Suppressor macrophage treated with lipopolysaccharide for 1 hour (primary cell): ENCODE measurements around the gene TLNRD1.

Experiments
- DNase-seq, 3 donors: peaks; one replicate each; pipeline ENCODE4 v3.0.0-alpha.2; 2020 to 2022

Gene TLNRD1

DNA sequence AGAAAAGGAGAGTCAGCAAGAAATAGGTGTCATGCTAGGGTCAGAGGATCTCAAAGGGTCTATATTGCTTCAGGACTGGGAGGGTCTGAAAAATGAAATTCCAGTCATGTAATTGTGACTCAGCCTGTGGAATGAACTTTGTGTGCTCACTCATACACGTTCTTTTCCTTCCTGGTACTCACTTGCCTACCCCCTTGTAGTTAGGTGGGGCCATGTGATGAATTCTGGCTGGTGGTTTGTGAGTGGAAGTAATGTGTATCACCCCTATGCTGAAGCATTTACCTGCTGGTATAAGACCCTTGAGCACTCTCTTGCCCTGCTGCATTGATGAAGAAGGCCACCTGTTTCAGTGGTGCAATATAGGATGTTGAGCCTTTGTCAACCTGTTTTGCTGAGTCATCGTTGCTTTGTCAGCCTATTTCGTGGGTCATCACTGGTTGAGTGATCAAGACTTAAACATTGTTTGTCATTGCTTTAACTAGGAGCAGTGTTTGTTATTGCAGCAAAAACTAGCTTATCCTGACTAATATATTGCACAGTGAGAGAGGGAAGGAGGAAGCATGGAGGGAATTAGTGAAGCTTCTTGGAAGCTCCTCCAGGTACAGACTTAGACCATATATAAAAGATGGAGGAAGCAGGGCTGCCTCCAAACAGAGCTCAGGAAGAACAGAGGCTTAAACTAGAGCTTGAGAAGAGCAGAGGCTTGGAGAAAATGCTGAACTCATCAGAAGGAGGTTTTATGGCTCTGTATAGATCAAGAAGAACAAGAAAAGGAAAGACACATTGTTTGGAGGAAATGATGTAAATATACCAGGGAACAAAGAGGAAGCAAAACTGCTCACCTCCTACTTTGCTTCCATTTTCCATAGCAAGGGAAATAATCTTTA lies 28.9 kb downstream of the TLNRD1 start:
- DNase-seq = peak; percentile 25 to 67 (median 52)

DNA sequence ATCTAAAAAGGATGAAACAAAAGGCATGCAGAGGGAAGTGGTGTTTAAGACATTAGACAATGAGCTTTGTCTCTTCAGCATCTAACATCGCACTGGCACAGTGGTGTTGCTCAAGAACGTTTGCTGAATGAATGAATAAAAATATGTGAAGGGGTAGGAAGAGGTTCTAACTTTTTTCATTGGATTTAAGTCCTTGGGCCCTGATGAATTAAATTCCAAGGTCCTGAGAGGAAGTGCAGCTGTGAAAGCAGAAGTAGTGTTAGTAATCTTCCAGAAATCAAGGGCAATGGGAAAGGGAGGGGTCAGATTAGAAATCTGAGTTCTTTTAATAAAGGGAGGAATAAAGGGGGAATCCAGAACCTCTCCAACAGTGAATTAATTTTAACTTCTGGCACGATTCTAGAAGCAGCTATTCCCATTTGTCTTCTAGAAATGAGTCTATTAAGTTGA lies 29.6 kb downstream of the TLNRD1 start:
- peak; percentile 58 to 78 (median 72) for DNase-seq

DNA sequence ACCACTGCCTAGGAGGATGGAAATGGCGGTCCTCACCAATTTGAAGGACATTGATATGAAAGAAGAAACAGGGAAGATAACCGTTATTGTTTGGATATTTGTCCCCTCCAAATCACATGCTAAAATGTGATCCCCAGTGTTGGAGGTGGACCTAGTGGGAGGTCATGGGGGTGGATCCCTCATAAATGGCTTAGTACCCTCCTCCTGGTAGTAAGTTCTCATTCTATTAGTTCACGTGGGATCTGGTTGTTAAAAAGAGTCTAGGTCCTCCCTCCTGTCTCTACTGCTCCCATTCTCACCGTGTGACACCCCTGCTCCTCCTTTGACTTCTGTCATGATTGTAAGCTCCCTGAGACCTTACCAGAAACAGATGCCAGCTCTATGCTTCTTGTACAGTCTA lies 30.5 kb downstream of the TLNRD1 start:
- no peak for DNase-seq

DNA sequence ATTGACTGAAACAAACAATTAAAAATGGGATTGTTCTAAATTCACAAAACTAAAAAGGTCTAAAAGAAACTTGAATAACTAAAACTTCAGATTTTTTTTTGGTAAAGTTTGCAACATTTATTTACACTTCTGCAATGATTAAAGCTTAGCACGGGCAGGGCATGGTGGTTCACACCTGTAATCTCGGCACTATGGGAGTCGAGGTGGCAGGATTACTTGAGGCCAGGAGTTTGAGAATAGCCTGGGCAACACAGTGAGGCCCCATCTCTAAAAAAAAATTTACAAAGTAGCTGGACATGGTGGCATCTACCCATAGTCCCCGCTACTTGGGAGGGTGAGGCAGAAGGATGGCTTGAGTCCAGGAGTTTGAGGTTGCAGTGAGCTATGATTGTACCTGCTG lies 31.6 kb downstream of the TLNRD1 start:
- no peak for DNase-seq

GRCh38 chr15:81032818-81033217 lies 32.1 kb downstream of the TLNRD1 start:
- no peak for DNase-seq

DNA sequence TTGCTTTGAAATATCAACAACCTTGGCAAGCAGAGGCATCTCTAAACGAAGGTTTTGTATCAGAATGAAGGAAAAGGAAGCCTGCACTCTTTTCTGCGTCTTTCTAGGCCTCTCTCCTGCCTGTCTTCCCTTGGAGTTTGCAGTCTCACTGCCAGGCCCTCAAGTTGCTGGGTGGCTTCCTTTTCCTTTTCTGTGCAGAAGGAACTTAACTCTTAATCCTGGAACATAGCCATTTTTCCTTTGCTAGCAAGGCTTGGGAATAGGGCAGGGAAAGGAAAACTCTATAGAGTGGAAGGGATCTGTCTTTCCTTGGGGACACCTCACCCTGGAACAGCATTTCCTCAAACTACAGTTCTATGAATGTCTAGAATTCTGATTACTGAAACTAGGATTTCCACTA lies 32.8 kb downstream of the TLNRD1 start:
- DNase-seq = no peak

DNA sequence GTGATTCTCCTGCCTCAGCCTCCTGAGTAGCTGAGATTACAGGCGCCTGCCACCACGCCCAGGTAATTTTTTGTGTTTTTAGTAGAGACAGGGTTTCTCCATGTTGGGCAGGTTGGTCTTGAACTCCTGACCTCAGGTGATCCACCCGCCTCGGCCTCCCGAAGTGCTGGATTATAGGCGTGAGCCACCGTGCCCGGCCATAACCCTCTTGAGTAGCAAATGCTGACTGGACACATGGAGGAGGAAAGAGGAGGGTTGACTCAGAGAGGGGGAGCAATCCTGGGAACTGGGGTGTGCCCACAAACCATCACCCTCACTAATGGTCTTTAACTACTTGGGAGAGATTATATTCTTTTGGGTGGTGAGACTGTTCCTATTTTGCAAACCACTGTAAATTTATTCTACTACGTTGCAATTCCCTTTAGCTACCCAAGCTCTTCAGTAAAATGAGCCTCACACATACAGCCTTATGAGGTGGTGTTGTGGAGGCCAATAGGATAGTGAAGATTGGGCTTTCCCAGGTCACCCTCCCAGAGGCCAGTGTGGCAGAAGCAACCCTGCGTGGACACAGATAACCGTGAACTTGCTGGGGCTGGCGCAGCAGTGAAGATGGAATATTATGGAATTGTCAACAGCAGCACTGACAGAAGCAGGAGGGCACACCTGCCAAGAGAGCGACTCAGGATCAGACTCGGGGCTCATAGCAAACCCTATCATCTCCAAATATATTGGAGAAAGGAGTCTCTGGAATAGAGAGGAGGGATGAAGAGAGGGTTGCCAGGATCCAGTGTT lies 37.4 kb downstream of the TLNRD1 start:
- no peak for DNase-seq

GRCh38 chr15:81038975-81039607 lies 38.4 kb downstream of the TLNRD1 start:
- DNase-seq = no peak

GRCh38 chr15:81040757-81041156 lies 40.0 kb downstream of the TLNRD1 start:
- DNase-seq = no peak

DNA sequence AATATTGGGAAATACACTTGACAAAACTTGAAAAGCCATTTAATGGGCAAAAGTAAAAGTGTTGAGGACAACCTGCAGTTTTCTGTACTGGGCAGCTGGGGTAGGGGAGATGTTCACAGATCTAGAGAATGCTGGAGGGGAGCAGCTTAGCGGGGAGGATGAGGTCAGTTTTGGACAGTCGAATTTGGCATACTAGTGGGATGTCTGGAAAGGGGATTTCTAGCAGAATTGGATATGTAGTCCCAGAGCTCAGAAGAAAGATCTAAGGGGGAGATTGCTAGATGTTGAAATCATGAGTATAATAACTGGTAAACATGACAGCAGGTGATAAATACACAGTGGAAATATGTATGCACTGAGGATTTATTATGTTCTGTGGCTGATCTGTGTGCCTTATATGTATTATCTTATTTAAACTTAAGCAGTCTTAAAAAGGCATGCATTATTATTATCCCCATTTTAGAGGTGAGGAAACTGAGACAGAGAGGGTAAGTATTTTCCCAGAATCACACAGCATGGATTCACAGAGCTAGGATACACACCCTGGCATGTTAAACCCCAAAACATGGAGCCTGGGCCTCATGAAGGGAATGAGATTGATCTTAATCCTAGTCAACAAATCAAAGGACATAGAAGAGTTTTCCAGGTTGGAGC lies 42.7 kb downstream of the TLNRD1 start:
- DNase-seq = no peak

DNA sequence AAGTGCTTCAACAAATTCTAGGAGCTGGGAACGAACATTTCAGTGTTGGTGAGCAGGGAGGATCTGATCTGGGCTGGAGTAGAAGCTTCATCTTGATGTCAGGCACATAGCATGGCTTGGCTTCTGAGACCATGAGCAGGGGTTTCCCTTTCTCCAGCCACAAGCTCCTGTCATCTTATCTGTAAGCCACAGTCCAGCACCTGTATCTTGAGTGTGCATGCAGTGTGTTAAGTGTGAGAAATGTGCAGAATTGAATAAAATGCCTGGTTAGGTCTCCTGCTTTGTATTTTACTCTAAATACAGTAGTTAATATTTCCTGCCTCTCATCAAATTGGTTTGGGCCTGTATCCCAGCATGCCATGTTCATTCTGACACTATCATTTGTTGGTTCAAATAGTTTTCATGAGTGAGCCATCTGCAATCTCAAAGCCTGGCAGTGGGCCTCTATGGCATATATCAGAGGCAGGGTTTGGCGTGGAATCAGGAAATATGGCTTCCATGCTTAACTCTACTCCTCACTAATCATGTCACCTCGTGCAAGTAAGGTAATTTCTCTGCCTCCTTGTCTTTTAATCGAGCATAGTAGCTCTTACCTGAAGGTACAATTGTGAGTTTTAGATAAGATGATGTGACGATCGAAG lies 43.3 kb downstream of the TLNRD1 start:
- no peak for DNase-seq

DNA sequence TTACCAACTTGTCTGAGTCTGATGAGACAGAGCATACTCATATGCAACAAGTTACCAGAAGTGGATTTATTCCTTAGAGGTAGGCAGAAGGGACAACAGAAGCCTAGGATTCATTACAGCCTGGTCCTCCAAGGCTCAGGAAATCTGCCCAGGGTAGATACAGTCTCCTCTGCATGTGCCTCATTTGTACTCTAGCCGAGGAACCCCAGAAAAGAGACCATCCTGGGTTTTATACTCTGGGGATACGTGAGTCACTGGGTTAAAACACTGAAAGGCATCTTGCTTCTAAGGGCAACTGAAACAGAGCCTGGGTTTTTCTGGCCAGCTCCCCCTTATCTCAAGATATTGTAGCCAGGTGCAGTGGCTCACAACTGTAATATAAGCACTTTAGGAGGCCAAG lies 45.6 kb downstream of the TLNRD1 start:
- DNase-seq = no peak

DNA sequence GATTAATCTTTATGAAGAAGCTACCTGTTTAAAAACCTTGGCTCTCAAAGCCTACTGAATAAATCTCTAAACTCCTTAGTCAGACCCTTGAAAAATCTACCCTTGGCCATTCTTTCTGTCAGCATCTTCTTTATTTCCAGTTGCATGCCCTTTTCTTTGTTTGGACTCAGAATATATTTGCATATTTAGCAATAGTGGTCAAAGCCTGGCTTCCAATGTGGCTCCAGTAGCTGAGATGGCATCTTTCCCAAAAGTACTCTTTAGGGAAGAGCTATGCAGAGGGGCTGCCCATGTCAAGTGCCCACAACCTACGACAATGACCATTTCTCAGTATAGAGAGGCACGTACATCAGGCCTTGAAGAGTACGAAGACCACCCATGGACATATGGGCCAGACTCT lies 47.2 kb downstream of the TLNRD1 start:
- peak; percentile 14 to 45 (median 22) for DNase-seq

DNA sequence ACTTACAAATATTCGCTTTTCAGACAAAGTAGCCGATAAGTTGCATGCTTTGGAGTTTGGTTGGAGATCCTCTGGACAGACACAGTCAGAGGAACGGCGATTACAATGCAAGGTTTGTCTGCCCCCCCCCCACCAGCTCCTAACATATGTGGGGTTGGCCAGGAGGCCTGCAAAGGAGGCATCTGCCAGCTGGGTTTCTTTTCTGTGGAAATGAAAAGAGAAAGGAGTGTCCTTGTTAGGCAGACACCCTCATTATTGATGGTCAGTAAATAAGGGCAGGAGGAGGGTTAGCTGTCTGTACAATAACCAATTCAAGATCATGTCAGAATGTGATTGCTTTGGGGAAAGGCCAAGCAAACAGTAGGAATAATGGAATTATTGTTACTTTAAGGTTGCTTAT lies 49.1 kb downstream of the TLNRD1 start:
- no peak for DNase-seq

DNA sequence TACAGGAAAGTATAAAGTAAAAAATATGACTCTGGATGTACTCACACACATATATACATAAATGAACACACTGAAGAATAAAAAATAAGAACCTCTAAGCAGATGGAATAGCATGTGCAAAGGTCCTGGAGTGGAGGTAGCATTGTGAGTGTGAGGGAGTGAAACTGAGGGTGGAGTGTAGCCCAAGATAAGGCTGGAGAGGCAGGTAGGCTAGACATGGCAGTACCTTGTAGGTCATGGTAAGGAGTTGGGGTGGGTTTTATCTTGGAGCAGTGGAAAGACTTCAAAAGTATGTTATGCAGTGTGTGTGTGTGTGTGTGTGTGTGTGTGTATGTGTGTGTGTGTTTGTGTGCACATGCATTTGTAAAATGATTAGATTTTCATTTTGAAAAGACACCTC lies 49.5 kb downstream of the TLNRD1 start:
- no peak for DNase-seq

DNA sequence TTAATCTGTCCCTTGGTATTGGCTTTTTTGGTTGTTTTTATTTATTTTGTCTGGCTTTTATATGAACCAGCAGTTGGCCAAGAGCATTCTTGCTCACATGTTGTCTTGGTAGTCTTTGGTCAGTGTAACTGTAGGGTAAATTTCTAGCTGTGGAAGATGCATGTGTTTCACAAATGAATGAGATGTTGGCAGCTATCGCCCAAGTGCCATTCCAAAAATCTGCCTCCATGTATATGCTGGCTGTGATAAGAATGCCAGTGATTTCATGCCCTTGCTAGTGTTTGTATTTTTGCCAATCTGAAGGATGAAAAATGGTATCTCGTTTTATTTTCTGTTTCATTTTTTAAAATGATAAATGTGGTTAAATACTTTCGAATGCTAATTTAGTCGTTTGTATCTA lies 50.1 kb downstream of the TLNRD1 start:
- no peak for DNase-seq

DNA sequence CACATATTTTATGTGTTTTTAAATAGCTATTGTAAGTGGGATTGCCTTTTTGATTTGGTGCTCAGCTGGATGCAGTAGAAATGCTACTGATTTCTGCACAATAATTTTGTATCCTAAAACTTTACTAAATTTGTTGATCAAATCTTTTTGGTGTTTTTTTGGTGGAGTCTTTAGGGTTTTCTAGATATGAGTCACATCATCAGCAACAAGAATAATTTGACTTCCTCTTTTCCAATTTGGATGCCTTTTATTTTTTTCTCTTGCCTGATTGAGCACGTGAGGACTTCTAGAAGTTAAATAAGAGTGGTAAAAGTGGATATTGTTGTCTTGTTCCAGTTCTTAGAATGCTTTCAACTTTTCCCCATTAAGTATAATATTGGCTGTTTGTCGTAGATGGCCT lies 51.3 kb downstream of the TLNRD1 start:
- DNase-seq = peak; percentile 51 to 86 (median 81)

DNA sequence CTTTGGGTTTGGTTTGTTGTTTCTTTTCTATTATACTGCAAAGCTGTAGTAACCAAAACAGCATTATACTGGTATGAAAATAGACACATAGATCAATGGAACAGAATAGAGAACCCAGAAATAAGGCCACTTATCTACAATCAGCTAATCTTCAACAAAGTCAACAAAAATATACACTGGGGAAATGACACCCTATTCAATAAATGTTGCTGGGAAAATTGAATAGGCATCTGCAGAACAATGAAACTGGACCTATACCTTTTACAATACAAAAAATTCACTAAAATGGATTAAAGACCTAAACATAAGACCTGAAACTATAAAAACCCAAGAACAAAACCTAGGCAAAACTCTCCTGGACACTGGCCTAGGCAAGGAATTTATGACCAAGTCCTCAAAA lies 52.9 kb downstream of the TLNRD1 start:
- no peak for DNase-seq

GRCh38 chr15:81054236-81054635 lies 53.5 kb downstream of the TLNRD1 start:
- no peak for DNase-seq
